ENCODE results near the gene LRRC26.
"Not testable (repeated sequence)": the region's sequence is repeated elsewhere in the genome, so short reads cannot be mapped to it uniquely, and the experiment has no call there.

Gene LRRC26

DNA sequence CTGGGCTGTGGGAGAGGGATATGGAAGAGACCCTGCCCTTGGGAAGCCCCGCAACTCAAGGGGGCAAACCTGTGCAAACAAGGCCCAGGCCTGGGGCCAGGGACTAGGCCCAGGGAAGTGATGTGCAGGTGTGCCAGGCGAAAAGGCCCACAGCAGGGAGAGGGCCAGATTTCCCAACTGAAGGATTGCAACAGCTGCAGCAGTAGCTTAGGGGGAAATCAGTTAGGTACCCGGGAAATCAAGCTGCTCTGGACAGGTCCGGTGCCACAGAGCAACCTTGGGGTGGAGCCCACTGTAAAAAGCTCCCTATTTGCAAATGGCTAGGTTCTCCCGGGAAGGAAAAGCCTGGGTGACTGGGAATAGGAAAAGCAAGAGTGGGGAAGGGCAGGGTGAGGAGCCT lies 20.5 kb downstream of the LRRC26 start:
- DNase-seq, result no peak

DNA sequence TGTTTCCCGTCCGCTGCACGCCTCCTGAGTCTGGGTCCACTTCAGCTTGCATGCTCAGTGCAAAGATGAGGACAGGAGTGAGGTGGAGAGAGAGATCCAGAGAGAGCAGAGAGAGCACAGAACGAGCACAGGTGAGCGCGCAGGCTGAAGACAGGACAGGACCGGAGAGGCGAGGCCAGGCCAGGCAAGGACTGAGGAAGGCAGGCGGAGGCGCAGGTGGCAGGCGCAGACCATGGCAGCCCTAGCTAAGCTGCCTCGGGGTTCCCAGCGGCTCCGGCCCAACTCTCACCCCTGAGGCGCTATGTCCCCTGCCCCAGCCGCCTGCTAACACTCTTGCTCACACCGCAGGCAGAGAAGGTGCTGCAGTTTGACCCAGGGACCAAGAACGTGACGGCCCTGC lies 21.2 kb downstream of the LRRC26 start:
- DNase-seq, result no peak

DNA sequence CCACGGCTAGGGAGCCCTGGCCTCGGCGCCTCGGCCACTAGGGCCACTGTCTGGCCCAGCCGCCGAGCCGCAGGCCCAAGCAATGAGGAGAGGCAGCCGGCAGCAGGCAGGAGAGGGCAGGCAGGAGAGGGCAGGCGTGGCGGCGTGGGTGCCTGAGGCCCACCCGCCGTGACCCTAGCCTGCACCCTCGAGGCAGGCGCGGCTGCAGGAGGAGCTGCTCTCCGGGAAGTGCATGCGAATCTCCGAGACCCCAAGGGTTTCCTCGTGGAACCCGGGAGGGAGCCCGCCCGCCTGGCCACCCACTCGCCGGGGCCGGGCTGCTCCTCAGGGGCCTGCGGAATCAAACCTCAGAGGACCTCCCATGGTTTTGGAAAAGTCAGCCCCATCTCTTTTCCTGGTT lies 21.6 kb downstream of the LRRC26 start:
- no peak for DNase-seq

DNA sequence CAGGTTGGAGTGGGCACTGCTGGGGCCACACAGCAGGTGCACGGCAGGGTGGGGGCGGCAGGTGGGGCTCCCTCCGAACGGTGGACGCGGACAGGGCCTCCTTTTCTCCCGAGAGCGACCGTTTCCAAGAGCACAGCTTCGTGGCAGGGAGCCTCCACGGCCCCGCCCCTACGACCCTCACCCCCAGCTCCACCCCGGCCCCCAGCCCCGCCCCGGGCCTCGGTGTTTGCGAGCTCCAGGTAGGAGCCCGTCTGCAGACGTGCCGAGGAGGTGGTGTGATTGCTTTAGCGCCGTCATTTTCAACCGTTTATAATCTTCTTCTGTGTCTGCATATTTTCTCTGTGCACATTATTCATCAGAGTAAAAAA lies 22.1 kb downstream of the LRRC26 start:
- no peak for DNase-seq

DNA sequence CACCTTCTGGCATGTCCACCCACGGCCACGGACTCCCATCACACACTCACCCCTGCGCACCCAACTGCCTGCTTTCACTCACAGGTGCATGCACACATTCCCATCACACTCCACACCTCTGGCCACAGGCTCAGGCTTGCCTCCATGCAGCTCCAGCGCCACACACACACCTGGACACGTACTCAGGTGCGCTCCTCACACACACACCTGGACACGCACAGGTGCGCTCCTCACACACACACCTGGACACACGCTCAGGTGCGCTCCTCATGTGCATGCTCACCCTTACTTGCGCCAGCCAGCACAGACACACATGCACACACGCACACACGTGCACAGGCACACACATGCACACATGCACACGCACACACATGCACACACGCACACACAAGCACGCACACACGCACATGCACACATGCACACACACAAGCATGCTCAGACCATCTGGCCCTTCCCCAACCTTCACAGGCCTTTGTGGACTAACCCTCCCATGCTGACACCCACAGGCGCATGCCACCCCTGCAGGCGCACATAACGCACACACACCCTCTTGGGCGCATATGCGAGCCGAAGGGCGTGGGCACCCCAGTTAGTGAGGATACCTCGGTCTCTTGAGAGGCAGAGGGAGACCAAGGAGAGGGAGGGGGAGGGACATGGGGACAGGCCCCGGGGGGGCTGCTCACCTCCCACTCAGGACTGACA lies 22.6 kb downstream of the LRRC26 start:
- no peak for DNase-seq

- no peak for DNase-seq
Measured at GRCh38 chr9:137146527-137146918, 23.3 kb downstream of the LRRC26 start.

DNA sequence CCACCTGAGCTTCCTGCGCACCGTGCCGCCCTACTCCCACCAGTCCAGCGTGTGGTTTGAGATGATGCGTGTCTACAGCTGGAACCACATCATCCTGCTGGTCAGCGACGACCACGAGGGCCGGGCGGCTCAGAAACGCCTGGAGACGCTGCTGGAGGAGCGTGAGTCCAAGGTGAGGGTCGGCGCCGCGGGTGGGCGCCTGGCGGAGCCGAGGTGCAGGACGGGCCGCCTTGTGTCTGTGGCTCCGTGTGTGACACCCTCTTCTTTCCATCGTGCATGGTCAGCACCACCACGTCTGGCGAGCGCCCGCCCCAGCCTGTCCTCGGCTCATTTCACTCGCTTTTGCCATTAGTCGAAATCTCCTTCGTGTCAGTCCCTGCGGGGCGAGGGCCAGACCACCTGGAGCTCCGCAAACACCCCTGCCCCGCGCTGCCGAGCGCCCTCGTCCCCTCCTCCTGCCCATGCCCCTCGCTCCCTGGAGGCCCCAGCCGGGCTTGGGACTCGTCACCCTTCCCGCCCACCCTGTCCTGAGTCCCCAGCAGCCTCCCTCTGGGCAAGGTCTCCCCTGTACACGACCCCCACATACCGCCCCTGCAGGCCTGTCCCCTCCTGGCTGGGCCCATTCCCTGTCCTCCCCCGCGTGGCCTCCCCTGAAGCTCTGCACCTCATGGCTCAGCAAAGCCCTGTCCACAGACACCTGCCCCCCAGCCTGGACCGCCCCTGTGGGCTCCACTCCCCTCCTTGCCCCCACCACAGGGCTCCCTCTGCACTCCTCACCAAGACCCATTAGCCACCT lies 23.9 kb downstream of the LRRC26 start:
- no peak for DNase-seq

DNA sequence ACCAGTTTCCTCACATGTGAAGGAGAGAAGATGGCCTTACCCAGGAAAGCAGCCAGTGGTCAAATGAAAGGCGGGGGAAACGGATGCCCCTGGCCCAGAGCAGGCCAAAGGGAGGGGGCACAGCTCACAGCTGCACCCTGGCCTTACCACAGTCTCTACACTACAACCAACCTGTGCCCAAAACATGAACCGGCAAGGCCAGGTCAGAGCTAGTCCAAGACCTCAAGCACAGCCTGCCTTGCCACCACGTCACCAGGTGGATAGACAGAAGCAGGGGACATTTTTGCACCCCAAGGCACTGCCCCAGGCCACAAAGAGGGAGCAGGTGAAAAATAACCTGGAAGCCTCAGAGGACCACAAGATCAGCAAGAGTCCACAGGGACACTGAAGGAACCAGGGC lies 26.4 kb downstream of the LRRC26 start:
- no peak for DNase-seq

DNA sequence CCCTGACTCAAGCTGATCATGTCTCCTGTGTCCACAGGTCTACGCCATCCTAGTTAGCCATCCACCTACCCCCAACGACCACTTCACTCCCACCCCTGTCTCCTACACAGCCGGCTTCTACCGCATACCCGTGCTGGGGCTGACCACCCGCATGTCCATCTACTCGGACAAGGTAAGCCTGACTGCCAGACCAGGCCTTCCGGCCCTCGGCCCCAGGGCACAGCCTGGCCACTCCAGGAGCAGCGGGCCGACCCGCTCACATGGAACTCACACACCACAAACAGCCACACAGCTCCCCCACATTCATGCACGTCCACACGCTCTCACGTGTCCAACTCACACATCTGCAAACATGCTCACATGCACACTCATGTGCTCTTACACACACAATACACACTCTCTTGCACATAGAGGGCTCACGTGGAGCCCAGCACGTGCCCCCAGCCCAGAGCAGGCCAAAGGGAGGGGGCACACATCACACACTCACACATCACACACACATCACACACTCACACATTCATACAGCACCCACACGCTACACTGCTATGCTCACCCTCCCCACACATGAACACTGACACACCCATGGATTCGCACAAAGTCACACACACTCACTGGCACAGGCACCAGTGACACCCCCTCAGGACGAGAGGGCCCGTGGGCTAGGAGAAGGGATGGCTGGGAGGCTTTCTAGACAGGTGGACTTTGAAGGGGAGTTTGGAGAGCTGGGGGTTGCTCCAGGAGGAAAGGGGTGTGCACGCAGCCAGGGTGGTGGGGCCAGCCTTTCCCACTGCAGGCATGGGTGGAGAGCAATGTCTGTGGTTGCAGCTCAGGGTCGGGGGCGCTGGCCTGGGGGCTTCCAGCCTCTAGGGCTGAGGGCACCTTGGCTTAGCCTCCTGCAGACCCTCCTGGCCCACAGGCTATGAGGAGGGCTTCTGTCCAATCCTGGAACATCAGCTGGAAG lies 27.6 kb downstream of the LRRC26 start:
- DNase-seq, result no peak

DNA sequence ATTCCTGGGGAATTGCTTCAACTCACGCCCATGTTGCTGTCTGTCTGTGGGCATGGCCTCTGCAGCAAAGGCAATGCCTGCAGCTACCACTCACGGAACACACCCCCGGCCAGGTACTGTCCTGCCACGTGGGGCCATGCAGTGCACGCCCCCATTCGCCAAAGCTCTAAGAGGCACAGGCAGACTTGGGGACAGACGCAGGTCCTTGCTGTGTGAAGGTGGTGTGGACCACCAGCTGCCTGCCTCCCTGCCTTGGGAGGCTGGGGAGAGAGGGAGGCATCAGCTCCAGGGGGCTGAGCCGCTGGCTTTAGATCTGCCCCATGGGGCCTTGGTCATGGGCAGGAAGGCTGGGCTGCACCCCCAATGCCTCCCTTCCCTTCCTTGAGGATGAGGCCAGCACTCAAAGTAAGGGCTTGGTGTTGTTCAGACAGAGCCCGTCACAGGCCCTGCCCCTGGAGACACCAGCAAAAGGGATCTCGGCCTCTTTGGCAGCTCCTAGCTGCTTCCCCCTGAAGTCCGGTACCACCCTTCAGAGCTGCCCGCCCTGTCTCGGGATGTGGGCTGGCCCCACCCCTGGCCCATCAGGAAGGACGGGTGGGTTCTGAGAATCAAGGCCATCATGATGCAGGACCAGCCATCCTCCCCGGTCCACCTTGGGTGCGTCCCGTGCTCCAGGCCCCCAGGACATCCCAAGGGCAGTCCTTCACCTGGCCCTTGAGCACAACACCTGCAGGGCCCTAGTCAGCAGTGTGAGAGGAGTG lies 28.6 kb downstream of the LRRC26 start:
- no peak for DNase-seq

GRCh38 chr9:137140151-137141012 lies 29.5 kb downstream of the LRRC26 start:
- no peak for DNase-seq

- DNase-seq, result no peak
Measured at GRCh38 chr9:137139468-137140150, 30.2 kb downstream of the LRRC26 start.

DNA sequence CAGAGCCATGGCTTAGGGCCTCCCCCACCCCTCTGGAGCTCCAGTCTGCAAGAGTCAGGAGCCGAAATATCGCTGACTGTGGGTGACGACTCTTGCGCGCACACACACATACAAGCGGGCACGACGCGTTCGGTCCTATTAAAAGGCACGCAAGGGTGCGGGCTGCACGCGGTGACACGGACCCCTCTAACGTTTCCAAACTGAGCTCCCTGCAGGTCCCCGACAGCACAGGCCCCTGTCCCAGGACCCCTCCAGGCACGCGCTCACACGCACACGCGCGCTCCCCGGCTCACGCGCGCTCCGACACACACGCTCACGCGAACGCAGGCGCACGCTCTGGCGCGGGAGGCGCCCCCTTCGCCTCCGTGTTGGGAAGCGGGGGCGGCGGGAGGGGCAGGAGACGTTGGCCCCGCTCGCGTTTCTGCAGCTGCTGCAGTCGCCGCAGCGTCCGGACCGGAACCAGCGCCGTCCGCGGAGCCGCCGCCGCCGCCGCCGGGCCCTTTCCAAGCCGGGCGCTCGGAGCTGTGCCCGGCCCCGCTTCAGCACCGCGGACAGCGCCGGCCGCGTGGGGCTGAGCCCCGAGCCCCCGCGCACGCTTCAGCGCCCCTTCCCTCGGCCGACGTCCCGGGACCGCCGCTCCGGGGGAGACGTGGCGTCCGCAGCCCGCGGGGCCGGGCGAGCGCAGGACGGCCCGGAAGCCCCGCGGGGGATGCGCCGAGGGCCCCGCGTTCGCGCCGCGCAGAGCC lies 31.0 kb downstream of the LRRC26 start, which contains the start of gene GRIN1:
TSS of gene GRIN1 (plus strand) at position 433 of the 746 bp plus-strand sequence. CDS start 333 bp downstream, outside the sequence.
- DNase-seq, result no peak

- no peak for DNase-seq
Measured at GRCh38 chr9:137138058-137138721, 31.7 kb downstream of the LRRC26 start.

- no peak for DNase-seq
Measured at GRCh38 chr9:137136881-137137607, 32.8 kb downstream of the LRRC26 start.

GRCh38 chr9:137136261-137136880 lies 33.5 kb downstream of the LRRC26 start:
- DNase-seq, result no peak

GRCh38 chr9:137135154-137135553 lies 34.7 kb downstream of the LRRC26 start:
- not testable (repeated sequence) for DNase-seq

- DNase-seq, result no peak
Measured at GRCh38 chr9:137134191-137134590, 35.7 kb downstream of the LRRC26 start.
